AG09309 (cell line): ENCODE measurements around the gene SLC25A21.

Experiments used
- DNase-seq: peaks from one replicate; pipeline ENCODE4 v3.0.0-alpha.2; 2010; ENCODE audit warnings: low read depth
- H3K4me3 ChIP-seq: 2 replicates; pipeline ENCODE4 v1.5.1; 2011; ENCODE audit warnings: mild to moderate bottlenecking, low read depth, low read length, moderate library complexity; ENCODE audit not compliant: control insufficient read depth
- CTCF ChIP-seq: IDR thresholded peaks from 2 replicates; pipeline ENCODE4 v1.5.1; 2011; ENCODE audit warnings: mild to moderate bottlenecking, low read depth, low read length, inconsistent platforms; ENCODE audit not compliant: insufficient read depth, control insufficient read depth; ENCODE audit errors: missing control alignments

Gene SLC25A21

GRCh38 chr14:36946872-36947271, 225.5 kb downstream of the SLC25A21 start:
- no peak for TF ChIP-seq CTCF
- no peak for DNase-seq
- H3K4me3 ChIP-seq, result no peak overlapping the region

- TF ChIP-seq CTCF, result no peak
- no peak overlapping the region for H3K4me3 ChIP-seq
- no peak for DNase-seq
Measured at GRCh38 chr14:36944307-36945010, 227.9 kb downstream of the SLC25A21 start.

GRCh38 chr14:36942522-36943245, 229.7 kb downstream of the SLC25A21 start:
- no peak overlapping the region for H3K4me3 ChIP-seq
- no peak for TF ChIP-seq CTCF
- no peak for DNase-seq

- H3K4me3 ChIP-seq, result no peak overlapping the region
- peak; percentile 96 for TF ChIP-seq CTCF
- DNase-seq, result no peak
Measured at GRCh38 chr14:36941783-36942521, 230.5 kb downstream of the SLC25A21 start.

- TF ChIP-seq CTCF, result no peak
- H3K4me3 ChIP-seq, result no peak overlapping the region
- DNase-seq, result no peak
Measured at GRCh38 chr14:36940476-36940875, 231.9 kb downstream of the SLC25A21 start.

GRCh38 chr14:36939265-36939664, 233.1 kb downstream of the SLC25A21 start:
- DNase-seq, result no peak
- no peak overlapping the region for H3K4me3 ChIP-seq
- no peak for TF ChIP-seq CTCF
